Astrocyte of the cerebellum (primary cell): ENCODE data around the gene MEIOC.
A peak's percentile ranks its signal among the peaks of the same experiment; 100 is the strongest.
"Not testable (repeated sequence)": the region's sequence is repeated elsewhere in the genome, so short reads cannot be mapped to it uniquely, and the experiment has no call there.

ENCODE experiments used
- DNase-seq: peaks from one replicate; pipeline ENCODE4 v3.0.0-alpha.2; 2011; ENCODE audit warnings: low read depth
- H3K4me3 ChIP-seq: 2 replicates; pipeline ENCODE4 v1.5.1; 2011; ENCODE audit warnings: mild to moderate bottlenecking, low read depth, low read length, moderate library complexity
- CTCF ChIP-seq: IDR thresholded peaks from 2 replicates; pipeline ENCODE4 v1.5.1; 2012; ENCODE audit warnings: low read length, low read depth, moderate library complexity, mild to moderate bottlenecking; ENCODE audit errors: missing control alignments
- in situ Hi-C: cut with HindIII; loops from 2 replicates; pipeline ENCODE4 v1.10.0; 2017; ENCODE audit warnings: low sequenced_read_pairs

The MEIOC gene

GRCh38 chr17:44690746-44691306 lies 34.6 kb downstream of the MEIOC start:
- in situ Hi-C loops, DNase-seq, H3K4me3 ChIP-seq: not testable (repeated sequence)
- TF ChIP-seq CTCF: peak; percentile 5

GRCh38 chr17:44693609-44694008 lies 37.3 kb downstream of the MEIOC start:
- DNase-seq: no peak
- no peak for TF ChIP-seq CTCF
- no peak overlapping the region for H3K4me3 ChIP-seq
- in situ Hi-C loops: no loop called here

- DNase-seq, in situ Hi-C loops, H3K4me3 ChIP-seq: not testable (repeated sequence)
Measured at GRCh38 chr17:44700288-44700687, 44.0 kb downstream of the MEIOC start.

GRCh38 chr17:44707755-44708400 lies 51.6 kb downstream of the MEIOC start:
- H3K4me3 ChIP-seq: peak overlapping the region; percentile 87
- no peak for TF ChIP-seq CTCF
- in situ Hi-C loops: no loop called here
- DNase-seq: no peak

GRCh38 chr17:44708401-44709263 lies 52.4 kb downstream of the MEIOC start, which contains the start of gene DBF4B:
Gene DBF4B, plus strand, starts transcription at chr17:44708665. Its CDS starts 156 bp downstream, at chr17:44708821.
- DNase-seq: peak; percentile 81
- in situ Hi-C loops: no loop called here
- no peak for TF ChIP-seq CTCF
- peak within 1 kb of the TSS; percentile 87 for H3K4me3 ChIP-seq

- in situ Hi-C loops: no loop called here
- TF ChIP-seq CTCF: no peak
- DNase-seq: no peak
- H3K4me3 ChIP-seq: no peak overlapping the region
Measured at GRCh38 chr17:44719444-44719843, 63.2 kb downstream of the MEIOC start.

GRCh38 chr17:44722254-44722653 lies 66.0 kb downstream of the MEIOC start:
- no peak overlapping the region for H3K4me3 ChIP-seq
- DNase-seq: no peak
- no peak for TF ChIP-seq CTCF
- in situ Hi-C loops: no loop called here
